Subcutaneous adipose tissue (tissue), 4 donors: ENCODE results near the gene FAM3B. TPM values are rescaled to one million over a fixed set of nuclear protein-coding genes. Genes with fewer than 3 reads are reported as not detected.

Source experiments
- CTCF ChIP-seq: fragments of 450-650 bp; IDR thresholded peaks from one replicate; pipeline ENCODE4 v1.5.1; 2016; ENCODE audit warnings: low read depth, mild to moderate bottlenecking, control low read depth, antibody characterized with exemption, moderate library complexity
- total RNA-seq, 4 donors: library from RNA; depleted of rRNA; stranded (reverse); fragments of >200 nt; gene quantifications; one replicate each; pipeline ENCODE4 v1.1.0, GENCODE V29; 2016

Gene FAM3B
- 1 to 10 TPM in 1 of 4 donors, not detected in 3; 2.4 TPM for total RNA-seq

GRCh38 chr21:41316200-41317062 is at the start of gene FAM3B:
TSS of gene FAM3B (plus strand) at chr21:41316801. CDS start at chr21:41316880, 79 bp downstream.
- TF ChIP-seq CTCF, result no peak

- TF ChIP-seq CTCF, result no peak
Observed at GRCh38 chr21:41267346-41267745, 49.3 kb upstream of the FAM3B start.

- no peak for TF ChIP-seq CTCF
Observed at GRCh38 chr21:41269535-41269934, 47.1 kb upstream of the FAM3B start.

GRCh38 chr21:41277196-41277595 is 39.4 kb upstream of the FAM3B start:
- no peak for TF ChIP-seq CTCF

- TF ChIP-seq CTCF, result no peak
Observed at GRCh38 chr21:41277846-41278245, 38.8 kb upstream of the FAM3B start.

- TF ChIP-seq CTCF, result no peak
Observed at GRCh38 chr21:41280115-41280919, 36.3 kb upstream of the FAM3B start.

- TF ChIP-seq CTCF, result no peak
Observed at GRCh38 chr21:41282412-41282811, 34.2 kb upstream of the FAM3B start.
